ENCODE data around the gene CRYGC. TPM values are rescaled to one million over a fixed set of nuclear protein-coding genes. Genes with fewer than 3 reads are reported as not detected.

Gene CRYGC
- total RNA-seq, 1 donor from 2014 or later = not detected

- DNase-seq = no peak
Measured at GRCh38 chr2:208093128-208093527, 36.5 kb downstream of the CRYGC start.

DNA sequence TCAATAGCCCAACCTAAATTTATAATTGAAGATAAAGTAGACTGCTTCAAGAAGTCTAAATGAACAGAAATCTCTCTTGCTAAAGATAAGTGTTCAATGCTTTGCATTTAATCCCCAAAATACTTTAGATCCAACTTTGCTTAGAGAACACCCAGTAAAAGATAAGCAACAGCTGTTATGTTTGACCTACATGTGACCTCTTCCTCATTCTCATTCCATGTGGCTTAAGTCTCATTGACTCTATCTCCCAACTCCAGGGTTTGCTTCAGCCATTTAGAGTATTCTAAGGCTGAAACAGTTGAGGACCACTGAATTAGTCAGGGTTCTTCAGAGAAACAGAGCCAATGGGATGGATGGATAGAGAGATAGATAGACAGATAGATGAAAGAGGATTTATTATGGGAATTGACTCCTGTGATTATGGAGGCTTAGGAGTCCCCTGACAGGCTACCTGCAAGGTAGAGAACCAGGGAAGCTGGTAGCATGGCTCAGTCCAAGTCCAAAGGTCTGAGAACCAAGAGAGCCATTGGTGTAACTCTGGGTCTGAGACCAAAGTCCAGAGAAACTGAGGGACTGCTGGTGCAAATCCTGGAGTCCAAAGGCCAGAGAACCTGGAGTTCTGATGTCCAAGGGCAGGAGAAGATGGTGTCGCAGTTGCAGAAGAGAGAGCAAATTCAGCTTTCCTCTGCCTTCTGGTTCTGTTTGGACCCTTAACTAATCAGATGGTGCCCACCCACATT lies 37.4 kb downstream of the CRYGC start:
- DNase-seq = peak; percentile 15

DNA sequence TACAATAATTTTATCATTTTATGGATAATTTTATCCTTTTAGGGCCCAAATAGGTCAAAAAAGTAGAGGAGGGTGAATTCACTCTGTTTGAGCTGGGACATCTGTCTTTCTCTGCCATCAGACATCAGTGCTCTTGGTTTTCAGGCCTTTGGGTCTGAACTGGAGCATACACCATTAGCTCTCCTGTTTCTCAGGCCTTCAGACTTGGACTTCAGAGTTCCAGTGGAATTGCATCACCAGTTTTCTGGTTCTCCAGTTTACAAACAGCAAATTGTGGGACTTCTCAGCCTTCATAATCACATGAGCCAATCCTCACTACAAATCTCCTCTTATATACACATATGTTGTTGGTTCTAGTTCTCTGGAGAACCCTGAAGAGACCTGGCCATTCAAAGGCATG lies 39.2 kb downstream of the CRYGC start:
- no peak for DNase-seq

DNA sequence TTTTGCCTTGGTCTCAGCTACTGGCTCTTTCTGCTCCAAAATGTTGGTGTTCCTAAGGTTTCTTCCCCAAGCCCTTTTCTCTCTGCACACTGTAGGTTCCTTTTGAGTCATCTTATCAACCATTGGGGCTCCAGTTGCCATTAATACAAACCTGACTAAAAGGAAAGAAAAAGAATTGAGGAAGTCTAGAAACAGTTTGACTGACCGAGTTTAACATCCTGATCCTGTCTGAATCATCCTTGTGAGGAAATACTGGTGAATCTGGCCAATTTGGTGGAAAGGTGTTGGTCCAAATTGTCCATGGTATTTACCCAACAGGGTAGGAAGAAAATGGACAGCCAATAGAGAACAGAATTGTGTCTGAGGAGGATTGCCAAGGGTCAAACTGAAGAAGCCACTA lies 43.6 kb downstream of the CRYGC start:
- DNase-seq = no peak

- no peak for DNase-seq
Measured at GRCh38 chr2:208083807-208084206, 45.8 kb downstream of the CRYGC start.

Other genes with a start within 250 kb of the CRYGC start
- 20.0 TPM for gene PLEKHM3, start 104.3 kb downstream of the CRYGC start, total RNA-seq
- gene CRYGD, start 5.3 kb downstream of the CRYGC start, total RNA-seq = not detected
- not detected for gene CRYGB, start 16.3 kb upstream of the CRYGC start, total RNA-seq
- gene CRYGA, start 33.8 kb upstream of the CRYGC start, total RNA-seq = not detected
- gene C2orf80, start 60.2 kb upstream of the CRYGC start, total RNA-seq = not detected
- 57.2 TPM for gene IDH1, start 125.2 kb upstream of the CRYGC start, total RNA-seq
- 43.1 TPM for gene PIKFYVE, start 136.4 kb upstream of the CRYGC start, total RNA-seq

Measured in tongue (tissue), 2 donors.